ENCODE measurements around the gene WDR59. TPM values are rescaled to one million over a fixed set of nuclear protein-coding genes. Genes with fewer than 3 reads are reported as not detected.

WDR59 gene
- total RNA-seq, 4 donors from 2014 or later = 16.3 to 30.6 (median 21.8) TPM

- no peak for TF ChIP-seq CTCF (IDR thresholded peaks at IDR 0.05)
- DNase-seq (ENCODE audit: low spot score) (no peak), ATAC-seq (ENCODE audit: low FRiP score) (no peak)
Observed at GRCh38 chr16:74892574-74893461, 92.1 kb downstream of the WDR59 start.

GRCh38 chr16:74888888-74889287, 96.0 kb downstream of the WDR59 start:
- DNase-seq (ENCODE audit: low spot score) (no peak), ATAC-seq (ENCODE audit: low FRiP score) (no peak)
- TF ChIP-seq CTCF (IDR thresholded peaks at IDR 0.05) = no peak

- DNase-seq (ENCODE audit: low spot score) (no peak), ATAC-seq (ENCODE audit: low FRiP score) (no peak)
- no peak for TF ChIP-seq CTCF (IDR thresholded peaks at IDR 0.05)
Observed at GRCh38 chr16:74888232-74888862, 96.6 kb downstream of the WDR59 start.

- DNase-seq (ENCODE audit: low spot score) (no peak), ATAC-seq (ENCODE audit: low FRiP score) (no peak)
- TF ChIP-seq CTCF (IDR thresholded peaks at IDR 0.05) = no peak
Observed at GRCh38 chr16:74887084-74887483, 97.8 kb downstream of the WDR59 start.

- TF ChIP-seq CTCF (IDR thresholded peaks at IDR 0.05) = no peak
- no peak for ATAC-seq (ENCODE audit: low FRiP score)
- no peak for DNase-seq (ENCODE audit: low spot score)
Observed at GRCh38 chr16:74877706-74878105, 107.2 kb downstream of the WDR59 start.

GRCh38 chr16:74874912-74875546, 109.9 kb downstream of the WDR59 start:
- DNase-seq (ENCODE audit: low spot score) (no peak), ATAC-seq (ENCODE audit: low FRiP score) (no peak)
- no peak for TF ChIP-seq CTCF (IDR thresholded peaks at IDR 0.05)
